Loucy (cell line): ENCODE measurements around the gene AMTN.
"Not testable (repeated sequence)": the region's sequence is repeated elsewhere in the genome, so short reads cannot be mapped to it uniquely, and the experiment has no call there.

Source experiments
- CTCF ChIP-seq: fragments of 200-600 bp; sonication (generic); conservative IDR thresholded peaks from 2 replicates; pipeline ENCODE4 v1.5.1; 2014; ENCODE audit warnings: mild to moderate bottlenecking, antibody characterized with exemption, low read length
- EZH2phosphoT487 ChIP-seq: fragments of 200-600 bp; IDR thresholded peaks from 2 replicates; pipeline ENCODE4 v1.6.1; 2018; ENCODE audit warnings: antibody characterized with exemption, mild to moderate bottlenecking, moderate library complexity, borderline replicate concordance

DNA sequence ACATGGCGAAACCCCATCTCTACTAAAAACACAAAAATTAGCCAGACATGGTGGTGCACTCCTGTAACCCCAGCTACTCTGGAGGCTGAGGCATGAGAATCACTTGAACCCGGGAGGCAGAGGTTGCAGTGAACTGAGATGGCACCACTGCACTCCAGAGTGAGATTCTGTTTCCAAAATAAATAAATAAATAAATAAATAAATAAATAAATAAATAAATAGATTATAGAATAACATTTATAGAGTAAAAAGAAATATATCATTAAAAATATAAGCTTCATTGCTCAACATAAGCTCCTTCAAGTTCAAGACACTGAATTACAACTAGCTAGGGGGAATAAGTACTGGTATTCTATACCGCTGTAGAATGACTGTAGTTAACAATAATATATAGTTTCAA is 16.5 kb downstream of the AMTN start:
- TF ChIP-seq CTCF, EZH2phosphoT487: not testable (repeated sequence)
